Tongue (tissue), 2 donors: ENCODE measurements around the gene HEMK1. TPM values are rescaled to one million over a fixed set of nuclear protein-coding genes. Genes with fewer than 3 reads are reported as not detected.

ENCODE experiments used
- DNase-seq: peaks from one replicate; pipeline ENCODE4 v3.0.0-alpha.2; 2015
- total RNA-seq: library from RNA; depleted of rRNA; stranded (reverse); fragments of >200 nt; gene quantifications from one replicate; pipeline ENCODE4 v1.2.3, GENCODE V29; 2014

Gene HEMK1
- total RNA-seq, 1 donor from 2014 or later: 12.4 TPM

DNA sequence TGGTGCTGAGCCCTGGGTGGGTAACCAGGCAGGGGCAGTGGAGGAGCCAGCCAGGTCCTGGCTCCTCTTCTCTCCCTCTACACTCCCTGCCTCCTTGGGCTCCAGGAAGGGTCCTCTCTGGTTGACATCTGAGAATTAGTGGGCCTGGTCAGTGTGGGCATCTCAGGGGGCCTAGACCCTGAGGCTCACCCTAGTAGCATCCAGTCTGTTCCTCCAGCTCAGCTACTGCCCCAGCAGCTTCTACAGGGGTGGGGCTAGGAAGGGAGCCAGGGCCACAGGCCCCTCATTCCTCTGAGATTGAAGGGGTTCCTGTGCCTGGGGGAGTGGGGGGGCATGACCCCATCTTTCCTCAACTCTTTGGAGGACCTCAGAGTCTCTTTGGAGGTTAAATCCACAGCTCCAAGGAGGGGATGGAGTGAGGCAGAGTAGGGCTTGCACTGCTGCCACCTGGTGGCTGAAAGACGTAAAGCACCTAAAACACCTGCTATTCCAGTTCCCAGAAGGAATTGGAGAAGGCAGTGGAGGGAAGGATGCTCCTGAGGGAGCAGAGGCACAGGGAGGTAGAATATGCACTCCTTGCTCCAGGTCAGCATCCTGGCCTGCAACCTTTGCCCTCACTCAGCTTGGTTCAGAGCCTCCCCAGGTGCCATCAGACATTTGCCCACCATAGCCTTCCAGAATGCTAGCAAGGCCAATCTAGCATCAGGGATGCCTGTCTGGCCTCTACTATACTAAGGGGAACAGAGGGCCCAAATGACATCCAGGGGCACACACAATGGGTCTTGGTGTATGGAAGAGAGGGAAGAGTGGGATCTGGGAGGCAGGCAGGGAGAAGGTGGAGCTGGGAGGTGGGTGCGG, 26.9 kb upstream of the HEMK1 start:
- peak; percentile 91 for DNase-seq

DNA sequence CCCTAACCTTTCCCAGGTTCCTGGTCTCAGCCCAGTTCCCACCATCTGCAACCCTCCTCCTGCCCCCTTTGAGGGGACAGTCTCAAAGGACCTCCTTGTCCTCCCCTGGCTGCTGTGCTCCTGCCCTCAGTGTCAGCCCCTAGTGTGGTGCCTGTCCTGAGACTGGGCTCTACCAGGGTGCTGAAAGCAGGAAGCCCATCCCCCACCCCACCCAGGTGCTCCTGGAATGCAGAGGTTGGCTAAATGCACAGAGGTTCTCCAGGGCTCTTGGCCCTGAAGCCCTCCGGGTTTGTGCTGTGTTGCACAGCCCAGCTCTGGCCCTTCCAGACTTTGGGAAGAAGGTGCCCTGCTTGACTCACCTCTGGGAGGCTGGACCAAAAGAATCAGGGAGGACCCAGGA, 23.5 kb upstream of the HEMK1 start:
- DNase-seq: no peak

DNA sequence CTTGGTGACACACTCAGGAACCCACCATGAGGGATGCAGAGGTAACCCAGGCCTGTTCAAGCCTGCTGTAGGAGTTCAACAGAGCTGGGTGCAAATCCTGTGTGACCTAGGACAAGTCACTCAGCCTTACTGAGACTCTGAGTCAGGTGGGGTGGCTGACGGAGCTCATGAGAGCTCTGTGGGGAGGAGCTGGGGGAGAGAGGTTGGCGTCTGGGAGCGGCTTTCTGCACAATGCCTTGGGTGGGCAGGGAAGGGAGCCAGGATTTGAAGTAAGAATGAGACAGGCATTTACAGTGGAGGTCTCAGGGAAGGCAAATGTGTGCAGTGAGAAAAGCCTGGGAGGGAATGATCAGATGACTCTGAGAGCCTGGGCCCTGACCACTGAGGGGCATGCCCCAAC, 20.1 kb upstream of the HEMK1 start:
- no peak for DNase-seq

DNA sequence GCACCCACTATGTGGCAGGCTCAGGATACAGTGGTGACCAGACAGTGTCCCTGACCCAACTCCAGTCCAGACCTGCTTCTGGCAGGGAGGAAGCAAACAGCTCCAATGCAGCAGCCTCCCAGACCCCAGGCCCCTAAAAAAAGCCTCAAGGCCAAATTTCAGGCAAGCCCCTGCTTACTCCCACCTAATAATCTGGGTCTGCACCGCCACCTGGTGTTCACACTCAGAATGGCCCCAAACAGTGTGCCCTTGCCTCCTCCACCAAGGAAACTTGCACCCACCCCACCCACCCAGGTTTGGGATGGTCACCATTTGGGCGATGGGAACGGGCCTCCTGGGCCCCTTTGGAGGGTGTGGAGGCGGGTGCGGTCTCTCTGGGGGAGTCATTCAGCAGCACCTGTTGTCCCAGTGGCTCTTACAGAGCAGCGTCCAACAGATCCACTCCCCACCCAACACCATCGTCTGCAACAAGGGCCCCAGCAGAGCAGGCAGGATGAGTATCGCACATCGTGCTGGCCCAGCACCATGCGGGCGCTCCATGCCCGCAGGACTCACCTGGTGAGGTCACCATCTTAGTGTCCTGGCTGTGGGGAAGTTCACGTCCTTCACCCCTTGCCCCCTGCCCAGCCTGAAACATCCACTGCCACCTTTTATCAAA, 19.1 kb upstream of the HEMK1 start:
- peak; percentile 85 for DNase-seq

DNA sequence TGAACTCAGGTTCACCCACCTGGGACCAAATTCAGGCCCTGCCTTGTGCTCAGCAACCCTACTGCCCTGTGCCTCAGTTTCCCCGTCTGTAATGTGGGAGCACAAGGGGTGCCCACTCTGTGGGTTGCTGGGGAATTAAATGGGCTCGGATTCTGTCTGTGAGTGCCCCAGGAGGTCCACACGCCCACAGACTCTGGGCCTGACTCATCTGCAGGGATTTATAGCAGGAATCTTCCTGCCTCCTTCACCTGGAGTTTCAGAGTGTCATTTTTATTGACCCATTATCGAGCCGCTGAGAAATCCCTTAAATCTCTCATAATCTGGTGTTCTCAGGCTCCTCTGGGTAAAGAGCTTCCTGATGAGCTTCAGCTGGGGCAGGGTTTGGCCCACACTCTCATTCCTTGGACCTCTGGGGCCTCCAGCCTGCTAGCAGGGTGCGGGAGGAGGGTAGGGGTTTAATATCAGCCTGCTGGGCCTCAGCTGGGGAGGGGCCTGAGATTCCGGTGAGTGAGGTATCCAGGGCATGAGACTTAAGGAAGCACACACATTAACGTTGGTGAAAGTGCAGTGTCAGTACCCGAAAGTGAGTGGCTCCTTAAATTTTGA, 18.2 kb upstream of the HEMK1 start:
- DNase-seq: no peak

DNA sequence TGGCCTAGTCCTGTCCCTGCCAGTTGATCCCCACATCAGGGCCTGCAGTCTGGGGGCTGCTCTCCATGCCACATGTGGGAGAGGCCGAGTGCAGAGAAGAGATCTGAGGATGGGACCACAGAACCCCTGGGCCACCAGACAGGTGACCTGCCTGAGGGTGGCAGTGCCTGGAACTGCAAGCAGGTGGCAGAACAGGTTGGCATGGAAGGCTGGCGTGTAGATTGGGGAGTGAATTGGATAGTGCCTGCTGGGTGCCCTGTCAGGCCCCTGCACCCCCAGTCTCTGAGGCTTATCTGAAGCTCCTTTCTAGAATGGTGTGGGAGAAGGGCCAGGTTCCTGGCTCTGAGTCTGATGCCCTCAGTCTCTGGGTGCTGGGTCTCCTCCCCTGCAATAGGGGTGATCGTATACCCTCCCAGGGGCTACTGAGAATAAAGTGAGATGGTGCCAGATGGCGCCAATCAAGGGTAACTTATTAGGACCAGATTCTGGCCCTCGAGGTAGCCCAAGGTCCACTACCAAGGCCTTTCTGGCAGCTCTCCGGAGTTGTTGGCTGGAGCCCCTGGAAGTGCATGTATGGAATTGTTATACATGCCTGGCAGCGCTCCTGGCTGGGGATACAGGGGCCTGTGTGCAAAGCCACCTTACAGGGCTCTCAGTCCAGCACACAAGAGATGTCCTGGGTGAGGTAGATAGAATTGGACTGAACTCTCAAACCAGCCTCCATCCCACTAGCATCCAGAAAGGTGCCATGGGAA, 17.5 kb upstream of the HEMK1 start:
- DNase-seq: no peak

DNA sequence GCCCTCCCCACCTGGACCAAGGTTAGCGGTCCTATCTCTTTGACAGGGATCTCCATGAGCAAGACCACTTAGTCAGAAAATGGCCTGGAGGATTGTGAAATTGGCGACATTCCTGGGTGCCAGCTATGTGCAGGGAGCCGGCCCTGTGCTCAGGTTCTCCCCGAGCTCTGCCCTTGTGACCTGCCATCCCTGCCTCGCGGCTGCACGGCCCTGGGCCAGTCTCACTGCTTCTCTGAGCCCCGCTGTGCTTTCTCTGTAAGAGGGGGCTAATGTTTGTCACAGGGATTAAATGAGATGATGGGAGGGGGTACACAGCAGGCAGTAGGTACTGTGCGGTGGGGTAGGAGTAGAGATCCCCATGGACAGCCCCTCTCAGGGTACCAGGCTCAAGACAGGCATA, 16.7 kb upstream of the HEMK1 start:
- no peak for DNase-seq

DNA sequence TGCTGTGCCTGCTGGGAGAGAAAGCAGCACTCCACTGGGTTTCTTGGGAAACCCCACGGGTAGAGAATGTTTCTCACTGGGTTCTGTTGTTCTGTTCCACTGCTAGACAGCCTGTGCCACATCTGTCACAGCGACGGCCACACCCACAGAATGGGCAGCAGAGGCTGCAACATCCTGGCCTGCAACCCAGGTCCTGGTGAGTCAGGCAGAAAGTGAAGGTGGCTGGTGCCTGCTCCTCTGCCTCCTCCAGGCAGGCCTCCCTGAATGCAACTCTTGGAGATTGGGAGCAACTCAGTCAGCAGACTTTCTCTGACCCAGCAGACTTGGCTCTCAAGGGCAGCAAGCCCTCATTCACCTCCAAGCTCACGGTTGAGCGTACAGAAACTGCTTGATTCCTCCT, 14.8 kb upstream of the HEMK1 start:
- DNase-seq: no peak

DNA sequence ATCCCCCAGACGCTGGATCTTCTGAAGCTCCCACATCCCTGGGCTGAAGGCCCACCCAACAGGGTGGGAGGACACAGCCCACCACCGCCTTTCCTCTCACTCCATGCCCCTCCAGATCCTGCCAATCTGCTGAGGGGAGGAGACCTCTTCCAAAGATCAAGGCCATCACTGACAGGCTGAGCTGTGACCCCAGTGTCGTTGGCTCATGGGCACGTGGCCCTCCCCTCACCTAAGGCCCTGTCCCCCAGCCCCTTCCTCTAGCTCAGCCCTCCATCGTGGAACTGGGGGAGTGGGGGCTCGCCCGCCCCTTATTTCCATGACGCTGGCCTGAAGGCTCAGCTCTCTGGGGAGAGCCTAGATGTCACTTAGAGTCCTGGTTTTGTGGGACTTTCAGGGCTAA, 12.2 kb upstream of the HEMK1 start:
- no peak for DNase-seq

DNA sequence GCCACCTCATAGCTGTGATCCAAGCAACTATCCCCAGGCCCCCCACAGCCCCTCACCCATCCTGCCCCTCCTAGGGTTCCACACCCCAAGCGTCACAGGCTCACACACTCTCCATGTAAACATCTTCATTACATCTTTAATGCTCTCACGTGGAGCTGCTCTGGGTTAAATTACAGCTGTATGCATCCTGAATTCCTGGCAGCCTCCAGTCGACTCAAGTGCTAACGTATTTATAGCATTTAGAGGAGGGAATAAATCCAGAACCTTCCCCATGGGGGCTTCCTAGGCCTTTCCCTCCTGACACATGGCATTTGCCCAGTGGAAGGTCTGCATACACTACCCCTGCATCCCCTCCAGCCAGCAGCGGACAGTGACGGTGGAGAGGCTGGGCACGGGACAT, 11.4 kb upstream of the HEMK1 start:
- DNase-seq: peak; percentile 68

DNA sequence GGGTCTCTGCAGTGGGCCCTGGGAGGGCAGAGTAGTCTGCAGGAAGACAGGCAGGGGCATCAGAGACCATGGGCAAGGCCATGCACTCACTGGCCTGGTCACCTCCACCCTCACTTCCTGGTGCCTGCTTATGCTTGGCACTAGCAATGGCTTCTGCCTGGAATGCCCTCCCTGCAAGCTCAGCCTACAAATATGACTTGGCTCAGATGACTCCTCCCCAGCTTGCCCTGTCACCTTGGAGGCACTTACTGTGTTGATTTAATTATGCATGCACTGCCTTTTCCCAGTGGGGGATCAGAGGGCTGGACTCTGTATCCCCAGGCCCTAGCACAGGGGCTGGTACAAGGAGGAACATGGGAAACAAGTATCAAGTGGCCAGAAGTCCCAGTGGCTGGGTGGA, 9.6 kb upstream of the HEMK1 start:
- DNase-seq: no peak

DNA sequence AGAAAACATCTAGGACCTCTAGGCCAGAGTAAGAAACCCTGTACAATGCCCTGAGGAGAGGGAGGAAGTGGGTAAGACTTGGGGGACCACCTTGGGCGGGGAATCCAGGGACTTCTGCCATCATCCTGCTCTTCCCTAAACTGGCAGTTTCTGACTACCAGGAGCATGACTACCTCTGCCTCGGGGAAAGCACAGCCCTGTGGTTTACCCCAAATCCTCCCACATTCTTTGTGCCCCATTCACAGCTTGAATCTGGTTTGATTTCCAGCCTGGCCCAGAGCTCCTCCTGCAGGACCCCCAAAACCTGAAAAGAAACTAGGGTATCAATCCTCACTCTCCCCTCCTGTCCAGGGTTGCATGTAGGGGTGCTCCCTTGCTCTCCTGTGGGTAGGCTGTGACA, 6.5 kb upstream of the HEMK1 start:
- DNase-seq: no peak

DNA sequence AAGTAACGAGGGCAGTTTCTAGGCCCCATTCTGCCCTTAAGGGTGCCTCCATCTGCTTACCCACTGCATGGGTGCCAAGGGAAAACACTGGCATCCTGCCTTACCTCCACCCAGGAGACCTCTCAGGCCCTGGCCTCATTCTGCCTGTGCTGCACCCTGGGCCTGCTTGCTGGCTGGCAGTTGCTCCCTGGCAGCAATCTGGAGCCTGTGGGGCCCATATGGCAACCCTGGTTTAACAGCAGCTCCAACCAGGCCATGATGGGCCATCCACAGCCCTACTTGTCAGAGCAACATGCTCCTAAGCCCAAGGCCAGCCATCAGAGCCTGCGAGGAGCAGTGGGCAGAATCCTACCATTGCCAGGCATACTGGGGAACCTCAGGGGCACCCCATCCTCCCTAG, 5.5 kb upstream of the HEMK1 start:
- no peak for DNase-seq

DNA sequence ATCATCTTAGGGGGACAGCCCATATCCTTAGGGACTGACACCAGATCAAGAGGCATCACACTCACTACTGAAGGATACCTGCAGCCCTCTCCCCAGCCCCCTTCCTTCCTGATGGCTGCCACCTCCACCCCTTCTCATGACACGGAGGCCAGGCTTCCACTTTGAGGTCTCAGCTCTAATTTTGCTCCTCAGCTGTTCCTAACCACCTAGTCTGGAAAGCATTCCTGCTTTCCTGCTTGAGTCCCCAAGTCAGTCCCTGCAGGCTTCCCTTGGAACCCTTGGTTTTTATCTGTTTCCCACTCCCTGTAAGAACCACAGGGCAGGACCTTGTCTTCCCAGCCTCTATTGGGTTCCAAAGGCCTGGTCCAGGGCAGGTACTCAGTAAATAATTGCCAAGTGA, 5.0 kb upstream of the HEMK1 start:
- DNase-seq: no peak

DNA sequence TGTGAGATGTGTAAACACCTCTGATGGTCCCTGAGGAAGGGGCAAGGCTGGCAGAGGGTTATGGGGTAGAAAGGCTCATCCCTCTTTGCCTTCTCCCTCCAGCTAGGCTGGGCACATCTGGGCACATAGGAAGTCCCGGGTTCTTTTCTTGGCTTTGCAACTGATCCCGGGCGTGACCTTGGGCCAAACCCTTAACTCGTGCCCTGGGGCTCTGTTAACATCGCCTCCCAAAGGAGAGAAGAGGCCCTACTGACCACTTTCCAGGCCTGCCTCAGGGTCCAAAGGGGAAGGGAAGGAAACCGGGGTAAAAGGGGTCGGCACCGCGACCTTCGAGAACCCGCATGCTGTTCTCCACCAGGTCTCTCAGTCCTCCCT, 2.3 kb upstream of the HEMK1 start:
- DNase-seq: no peak

DNA sequence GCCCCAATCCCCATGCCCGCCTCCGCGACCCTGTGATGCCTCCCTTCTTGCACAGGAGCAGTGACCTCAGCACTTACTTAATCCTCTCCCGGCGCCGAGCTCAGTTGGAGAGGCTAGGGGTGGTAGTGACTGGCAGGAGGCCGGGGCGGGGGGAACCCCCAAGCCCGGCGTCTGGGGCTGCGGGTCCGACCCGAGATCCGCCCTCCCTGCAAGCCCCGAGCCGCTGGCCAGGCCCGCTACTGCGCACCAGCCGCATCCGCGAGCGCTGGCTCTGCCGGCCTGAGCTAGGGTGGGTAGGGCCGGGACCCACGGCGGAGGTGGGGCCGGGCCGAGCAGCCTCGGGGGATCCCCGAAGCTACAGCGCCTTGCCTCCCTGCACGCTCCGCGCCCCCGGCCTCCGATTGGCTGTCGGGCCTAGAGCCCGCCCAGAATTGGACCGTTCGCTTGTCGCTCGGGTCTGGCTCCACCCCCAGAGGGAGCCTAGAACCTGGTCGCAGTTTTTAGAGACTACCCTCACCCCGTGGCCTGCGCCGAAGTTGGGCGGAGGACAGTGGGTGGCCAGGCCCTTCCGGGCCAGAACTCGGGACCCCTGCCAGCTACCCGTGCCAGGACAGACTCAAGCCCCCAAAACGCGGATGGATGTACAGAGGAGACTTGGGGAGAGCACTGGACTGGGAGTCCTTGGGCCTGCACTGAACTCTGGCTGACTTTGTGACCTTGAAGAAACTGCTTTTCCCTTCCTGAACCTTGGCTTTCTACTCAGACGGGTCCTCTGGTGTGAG, 1.7 kb upstream of the HEMK1 start, which contains the start of gene C3orf18:
Gene C3orf18, minus strand, starts transcription at position 362 of the 782 bp plus-strand sequence. CDS start 2,048 bp downstream, outside the sequence.
- DNase-seq: peak; percentile 93

DNA sequence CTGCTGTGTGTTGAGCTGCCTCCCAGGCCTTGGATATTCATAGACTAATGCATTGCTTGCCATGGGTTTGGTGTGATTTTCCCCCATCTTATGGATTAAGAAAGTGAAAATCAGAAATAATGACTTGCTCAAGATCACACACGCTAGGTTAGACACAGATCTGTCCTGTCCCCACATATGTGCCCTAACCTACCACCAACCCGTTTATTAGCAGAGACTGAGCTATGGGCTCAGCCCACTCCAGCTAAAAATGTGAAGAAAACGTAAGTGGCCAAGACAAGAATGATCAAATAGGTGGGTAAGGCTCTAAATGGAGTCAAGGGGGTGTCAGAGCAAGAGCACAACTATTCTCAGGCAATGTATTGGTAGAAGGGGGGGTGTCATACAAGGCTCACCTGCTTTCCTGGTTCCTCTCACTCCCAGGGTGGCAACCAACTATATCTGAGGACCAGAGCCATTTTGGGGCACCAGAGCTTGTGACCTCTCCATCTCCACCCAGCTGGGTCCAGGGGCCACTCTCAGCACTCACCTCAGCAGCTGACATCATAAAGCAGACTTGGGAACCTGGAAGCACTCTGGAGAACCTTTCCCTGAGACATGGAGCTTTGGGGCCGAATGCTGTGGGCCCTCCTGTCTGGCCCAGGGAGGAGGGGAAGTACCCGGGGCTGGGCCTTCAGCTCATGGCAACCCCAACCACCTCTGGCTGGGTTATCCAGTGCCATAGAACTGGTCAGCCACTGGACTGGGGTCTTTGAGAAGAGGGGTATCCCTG, 1.4 kb downstream of the HEMK1 start:
- no peak for DNase-seq

DNA sequence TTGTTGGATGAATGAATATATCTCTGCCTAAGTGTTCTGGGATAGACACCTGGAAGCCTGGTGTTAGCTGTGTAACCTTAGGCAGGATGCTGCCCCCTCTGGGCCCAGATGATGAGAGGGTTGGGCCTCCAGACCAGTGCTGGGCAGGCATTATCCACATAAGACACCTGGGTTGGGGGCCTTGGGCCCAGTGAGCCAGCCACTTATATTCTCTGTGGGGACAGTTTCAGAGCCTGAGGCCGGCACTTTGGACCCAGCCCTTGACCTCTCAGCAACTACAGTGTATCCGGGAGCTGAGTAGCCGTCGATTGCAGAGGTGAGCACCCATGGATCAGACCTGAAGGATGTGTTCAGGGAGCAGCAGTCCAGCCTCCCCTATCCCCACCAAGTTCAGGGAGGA, 2.2 kb downstream of the HEMK1 start:
- DNase-seq: no peak

DNA sequence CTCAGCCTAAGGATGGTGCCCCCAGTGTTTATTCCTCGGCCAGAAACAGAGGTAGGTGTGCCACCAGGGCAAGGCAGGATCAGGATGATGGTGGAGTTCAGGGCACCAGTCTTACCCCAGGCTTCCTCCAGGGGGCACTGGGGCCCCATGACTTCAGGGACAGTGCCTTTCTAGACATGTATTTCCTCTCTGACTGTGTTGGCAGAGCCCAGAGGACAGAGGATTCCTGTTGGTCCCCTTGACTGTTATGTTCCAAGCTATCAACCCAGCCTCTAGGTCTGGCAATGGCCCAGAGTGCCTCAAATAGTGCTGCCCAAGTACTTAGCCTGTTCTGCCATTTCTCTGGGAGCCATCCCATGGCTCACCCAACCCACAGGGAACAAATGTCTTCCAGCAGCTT, 2.8 kb downstream of the HEMK1 start:
- peak; percentile 85 for DNase-seq

DNA sequence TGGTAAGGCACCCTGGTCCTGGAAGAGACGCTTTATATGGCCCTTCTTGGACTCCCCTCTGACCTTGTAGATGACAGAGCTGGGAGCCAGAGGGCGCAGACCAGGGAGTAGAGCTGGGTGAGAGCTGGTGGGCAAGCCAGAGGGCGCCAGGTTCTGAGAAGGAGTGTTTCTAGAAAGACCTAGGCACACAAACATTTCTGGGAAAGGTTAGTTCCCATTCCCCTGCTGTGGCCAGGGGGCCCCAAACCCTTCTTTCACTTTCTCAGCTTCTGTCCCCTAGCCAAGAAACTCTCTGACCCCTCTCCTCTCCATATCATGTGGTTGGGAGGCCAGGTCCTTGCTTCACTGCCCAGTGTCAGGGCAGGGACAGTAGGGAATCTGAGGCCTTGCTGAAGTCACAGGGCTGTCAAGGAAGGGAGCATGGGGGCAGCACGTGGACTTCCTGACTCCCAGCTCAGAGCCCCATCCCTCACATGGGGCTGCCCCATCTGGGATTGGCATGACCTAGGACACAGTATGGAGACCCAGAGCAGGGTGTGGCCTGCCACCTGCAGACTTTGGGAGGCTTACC, 3.6 kb downstream of the HEMK1 start:
- no peak for DNase-seq
